ENCODE measurements around the gene TUBB4A. TPM values are rescaled to one million over a fixed set of nuclear protein-coding genes. Genes with fewer than 3 reads are reported as not detected.

The TUBB4A gene
- total and polyA plus RNA-seq, 10 of the 15 experiments (the other 5 are each of a cell fraction or from before 2014, with no cell fraction given), result 0.29 to 22.4 (median 3.8) TPM

- DNase-seq (ENCODE audit: low read depth, low spot score) (peak; percentile 96), ATAC-seq (peak; percentile 71), FAIRE-seq (peak; percentile 91)
- ChIA-PET CTCF (interaction anchor here (0.7 to 1.3 kb wide), 4 partner anchors 10 to 105 kb away, joined by 3 to 8 read pairs (median 4); no protein-coding TSS in a partner anchor), POLR2A (interaction anchor here (0.6 to 1.4 kb wide), 10 partner anchors 8 to 103 kb away, joined by 3 to 10 read pairs (median 4); partner anchors contain the start of gene CD70), RAD21 (ENCODE audit: unreplicated experiment) (interaction anchor here (0.7 to 1.9 kb wide), 10 partner anchors 8 to 245 kb away, joined by 3 to 15 read pairs (median 6); partner anchors contain the start of genes TNFSF14 and VAV1), SMC1A (ENCODE audit: uncharacterized antibody, unreplicated experiment) (interaction anchor here (0.7 to 1.6 kb wide), 8 partner anchors 8 to 146 kb away, joined by 3 to 4 read pairs (median 3); no protein-coding TSS in a partner anchor)
- Histone ChIP-seq H3K9me3 (replicated peaks; ENCODE audit: control insufficient read depth, insufficient read depth, low read length) (no peaks in the 10 kb centered on the region), H3K4me3 (peak overlapping the region; percentile 99; the same call in 1 of the 2 replicates), H3K27me3 (replicated peaks in 1 of 2; ENCODE audit: control insufficient read depth in 2 of 2, insufficient read depth in 2 of 2, low read length in 1 of 2) (no peaks in the 10 kb centered on the region), H3K4me1 (ENCODE audit: control insufficient read depth, insufficient read depth, low read length) (peaks cover 34% of the 10 kb centered on the region), H3K27ac (ENCODE audit: control insufficient read depth, insufficient read depth) (peak overlapping the region; percentile 83), H4K20me1 (ENCODE audit: control insufficient read depth, insufficient read depth) (no peaks in the 10 kb centered on the region), H2AFZ (ENCODE audit: control insufficient read depth, low read depth, low read length) (peak overlapping the region; percentile 38), H3K4me2 (ENCODE audit: control insufficient read depth, insufficient read depth) (peak overlapping the region; percentile 73), H3K79me2 (ENCODE audit: control insufficient read depth, insufficient read depth, low read length) (peaks cover 42% of the 10 kb centered on the region), H3K9ac (ENCODE audit: control insufficient read depth, insufficient read depth, low read length) (peak overlapping the region; percentile 74), H3K36me3 (ENCODE audit: control insufficient read depth in 2 of 2, insufficient read depth in 2 of 2, low read length in 1 of 2) (no peaks in the 10 kb centered on the region)
- intact Hi-C loops (cut with micrococcal nuclease; ENCODE audit: unreplicated experiment) (loop anchor here (2.0 kb wide), 1 partner anchor 73 kb away; no protein-coding TSS in a partner anchor), in situ Hi-C loops (cut with MboI) (loop anchor here (10.0 kb wide), 1 partner anchor 1177 kb away; the partner anchor contains the start of gene FCER2)
- WGBS (ENCODE audit: insufficient coverage, insufficient replicate concordance, low lambda C conversion rate, missing lambda C conversion rate), result 1% methylated on average over 17 of the region's 17 CpGs
- no TSS peak for BruUV-seq (replicated peaks)
- TF ChIP-seq MYB (IDR thresholded peaks at IDR 0.05; ENCODE audit: borderline replicate concordance, low read depth, low read length) (0 out of 2 replicates have a peak, but pooled peaks have one; percentile 14), EED (IDR thresholded peaks at IDR 0.05; ENCODE audit: low read depth) (peak; percentile 87; the same call in 1 of the 2 replicates), BCL11A (IDR thresholded peaks at IDR 0.05; ENCODE audit: low read depth, low read length) (0 out of 2 replicates have a peak, but pooled peaks have one; percentile 19), YBX1 (IDR thresholded peaks at IDR 0.05) (no peak), ZBED1 (IDR thresholded peaks at IDR 0.05; ENCODE audit: borderline replicate concordance) (no peak), KLF5 (IDR thresholded peaks at IDR 0.05; ENCODE audit: partially characterized antibody) (peak; percentile 89), RBBP5 (conservative IDR thresholded peaks at IDR 0.05) (peak; percentile 34; the same call in 1 of the 2 replicates), KAT2A (conservative IDR thresholded peaks at IDR 0.05; ENCODE audit: control insufficient read depth, low read depth, low read length) (no peak), POLR2AphosphoS5 (IDR thresholded peaks at IDR 0.05; ENCODE audit: low read length) (peak; percentile 83), BMI1 (IDR thresholded peaks at IDR 0.05; ENCODE audit: borderline replicate concordance) (no peak; the same call in 1 of the 2 replicates), ATF7 (IDR thresholded peaks at IDR 0.05; ENCODE audit: low read depth) (peak; percentile 92), ZBTB11 (CRISPR knock-in tag; IDR thresholded peaks at IDR 0.05) (0 out of 2 replicates have a peak, but pooled peaks have one; percentile 13), CBX5 (IDR thresholded peaks at IDR 0.05; ENCODE audit: low read depth) (0 out of 2 replicates have a peak, but pooled peaks have one; percentile 7), CBX3 (IDR thresholded peaks at IDR 0.05; ENCODE audit: borderline replicate concordance, low read depth) (no peak), IRF3 (IDR thresholded peaks at IDR 0.05) (0 out of 2 replicates have a peak, but pooled peaks have one; percentile 33), NRF1 (conservative IDR thresholded peaks at IDR 0.05; ENCODE audit: low read depth, low read length) (no peak), ETV6 (conservative IDR thresholded peaks at IDR 0.05 in 1 of 2, IDR thresholded peaks at IDR 0.05 in 1 of 2; ENCODE audit: borderline replicate concordance in 1 of 2, low read depth in 1 of 2) (peak in 1 of 2 experiments; percentile 81; a peak in 2 of 4 replicates), MXI1 (IDR thresholded peaks at IDR 0.05; ENCODE audit: low read depth, low read length) (peak; percentile 84; the same call in 1 of the 2 replicates), BHLHE40 (IDR thresholded peaks at IDR 0.05; ENCODE audit: borderline replicate concordance in 1 of 2, low read depth in 2 of 2, low read length in 1 of 2) (peak; percentile 81 to 82)
These were observed 25.9 kb upstream of the TUBB4A start for GRCh38 chr19:6527893-6528543.

All from GM12878 (cell line).